ENCODE measurements around the gene FBXL13.

GRCh38 chr7:102975854-102976253, 98.7 kb downstream of the FBXL13 start:
- TF ChIP-seq CTCF (IDR thresholded peaks at IDR 0.05) (no peak), POLR2A (IDR thresholded peaks at IDR 0.05) (no peak), POLR2AphosphoS5 (IDR thresholded peaks at IDR 0.05; ENCODE audit: insufficient read depth in 1 of 2, low read depth in 1 of 2) (no peak)

All from vagina (tissue), 2 donors.